Cardiac muscle cell (in vitro differentiated cells and primary cell): ENCODE results near the gene ANKRD13B. TPM values are rescaled to one million over a fixed set of nuclear protein-coding genes. Genes with fewer than 3 reads are reported as not detected.

ENCODE experiments used
- DNase-seq, 2 donors: peaks; one replicate each; pipeline versions ENCODE4 v3.0.0 to v3.0.0-alpha.2; 2010 to 2017; ENCODE audit warnings: low read depth in 1 of 2, low spot score in 1 of 2
- H3K27ac ChIP-seq: fragments of 200-600 bp; sonication (generic); 2 replicates; pipeline ENCODE4 v1.5.1; 2016
- H3K27me3 ChIP-seq: fragments of 200-600 bp; sonication (generic); 2 replicates; pipeline ENCODE4 v1.6.0; 2016; ENCODE audit warnings: control low read depth
- H3K36me3 ChIP-seq: fragments of 200-600 bp; sonication (generic); 2 replicates; pipeline ENCODE4 v1.5.1; 2016; ENCODE audit warnings: control low read depth
- H3K4me1 ChIP-seq: fragments of 200-600 bp; sonication (generic); 2 replicates; pipeline ENCODE4 v1.8.1; 2017; ENCODE audit warnings: low read depth, mild to moderate bottlenecking, mixed run types
- H3K4me3 ChIP-seq: fragments of 200-600 bp; sonication (generic); 2 replicates; pipeline ENCODE4 v1.5.1; 2016; ENCODE audit warnings: mild to moderate bottlenecking
- H3K9me3 ChIP-seq: fragments of 200-600 bp; sonication (generic); 2 replicates; pipeline ENCODE4 v1.5.1; 2017; ENCODE audit warnings: low read depth, mild to moderate bottlenecking, control low read depth
- polyA plus RNA-seq: library from polyadenylated mRNA; unstranded; fragments of >200 nt; fragmentation: Nextera tagmentation; extraction: Ambion mirVana; gene quantifications from 2 replicates; pipeline ENCODE4 v1.2.1, GENCODE V29; 2016
- total RNA-seq: library from RNA; depleted of rRNA; stranded (reverse); fragments of >200 nt; gene quantifications from 2 replicates; pipeline ENCODE4 v1.2.3, GENCODE V29; 2016
- TF ChIP-seq, protein P1 (sequence below): IDR thresholded peaks from 2 replicates; pipeline ENCODE4 v1.5.1; 2012; ENCODE audit warnings: low read depth, mild to moderate bottlenecking, low read length

ANKRD13B gene
- total and polyA plus RNA-seq, 2 experiments from 2014 or later = 7.4 to 12.7 TPM

DNA sequence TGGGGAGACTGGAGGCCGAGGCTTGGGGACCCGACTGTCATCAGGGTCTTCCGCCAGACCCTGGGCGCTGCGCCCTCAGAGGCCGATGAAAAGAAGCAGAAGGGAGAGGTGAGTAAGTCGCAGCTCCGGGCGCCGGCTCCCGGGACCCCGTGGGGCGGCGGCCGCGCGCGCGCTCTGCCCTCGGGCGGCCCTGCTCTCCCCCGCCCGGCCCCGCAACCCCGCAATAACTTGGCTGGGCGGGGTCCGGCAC, 25.7 kb upstream of the ANKRD13B start:
- Histone ChIP-seq H3K9me3 (no peaks in the 10 kb centered on the region), H3K4me3 (peak overlapping the region; percentile 49), H3K36me3 (no peaks in the 10 kb centered on the region), H3K27ac (no peak overlapping the region), H3K27me3 (peaks cover 28% of the 10 kb centered on the region), H3K4me1 (peaks cover 6% of the 10 kb centered on the region)
- TF ChIP-seq, protein P1, sequence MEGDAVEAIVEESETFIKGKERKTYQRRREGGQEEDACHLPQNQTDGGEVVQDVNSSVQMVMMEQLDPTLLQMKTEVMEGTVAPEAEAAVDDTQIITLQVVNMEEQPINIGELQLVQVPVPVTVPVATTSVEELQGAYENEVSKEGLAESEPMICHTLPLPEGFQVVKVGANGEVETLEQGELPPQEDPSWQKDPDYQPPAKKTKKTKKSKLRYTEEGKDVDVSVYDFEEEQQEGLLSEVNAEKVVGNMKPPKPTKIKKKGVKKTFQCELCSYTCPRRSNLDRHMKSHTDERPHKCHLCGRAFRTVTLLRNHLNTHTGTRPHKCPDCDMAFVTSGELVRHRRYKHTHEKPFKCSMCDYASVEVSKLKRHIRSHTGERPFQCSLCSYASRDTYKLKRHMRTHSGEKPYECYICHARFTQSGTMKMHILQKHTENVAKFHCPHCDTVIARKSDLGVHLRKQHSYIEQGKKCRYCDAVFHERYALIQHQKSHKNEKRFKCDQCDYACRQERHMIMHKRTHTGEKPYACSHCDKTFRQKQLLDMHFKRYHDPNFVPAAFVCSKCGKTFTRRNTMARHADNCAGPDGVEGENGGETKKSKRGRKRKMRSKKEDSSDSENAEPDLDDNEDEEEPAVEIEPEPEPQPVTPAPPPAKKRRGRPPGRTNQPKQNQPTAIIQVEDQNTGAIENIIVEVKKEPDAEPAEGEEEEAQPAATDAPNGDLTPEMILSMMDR = no peak
- no peak for DNase-seq

DNA sequence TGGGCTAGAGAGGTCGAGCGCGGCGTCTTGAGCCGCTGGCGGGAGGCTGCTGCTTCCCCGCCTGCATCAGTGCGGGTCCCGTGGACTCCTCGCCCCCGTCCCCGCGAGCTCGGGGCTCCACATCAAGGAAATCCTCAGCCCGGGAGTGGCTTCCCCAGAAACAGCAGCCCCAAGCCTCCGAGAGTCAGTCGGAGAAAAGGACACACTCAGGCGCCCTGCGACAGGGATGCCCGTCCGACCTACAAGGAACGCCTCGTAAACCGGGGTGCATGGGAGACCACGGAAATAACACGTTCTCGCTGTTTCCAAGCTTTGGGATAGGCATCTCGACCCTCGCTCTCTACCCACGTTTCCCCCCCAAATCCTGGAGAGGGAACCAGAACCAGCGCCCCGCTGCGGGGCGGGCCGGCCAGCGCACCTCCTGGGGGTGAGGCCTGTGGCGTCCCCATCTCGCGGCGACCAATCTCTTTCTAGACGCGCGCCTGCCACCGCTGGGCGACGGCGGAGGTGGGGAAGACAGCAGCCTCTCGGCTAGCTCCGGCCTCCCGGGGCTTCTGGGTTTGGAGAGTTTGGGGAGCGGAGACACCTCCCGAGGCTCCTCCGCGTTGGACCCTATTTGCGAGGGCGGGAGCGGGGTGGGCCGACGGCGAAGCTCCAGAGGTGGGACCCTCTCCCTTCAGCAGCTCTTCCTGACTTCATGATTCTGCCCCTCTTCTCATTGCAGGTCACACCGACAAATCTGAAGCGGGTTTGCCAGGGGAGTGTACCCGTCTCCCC, 25.2 kb upstream of the ANKRD13B start:
- Histone ChIP-seq H3K27ac (peak overlapping the region; percentile 68), H3K27me3 (peaks cover 28% of the 10 kb centered on the region), H3K36me3 (no peaks in the 10 kb centered on the region), H3K4me1 (peaks cover 11% of the 10 kb centered on the region), H3K9me3 (no peaks in the 10 kb centered on the region), H3K4me3 (peak overlapping the region; percentile 49)
- TF ChIP-seq, protein P1 = peak; percentile 13
- DNase-seq = peak; percentile 40 to 74

DNA sequence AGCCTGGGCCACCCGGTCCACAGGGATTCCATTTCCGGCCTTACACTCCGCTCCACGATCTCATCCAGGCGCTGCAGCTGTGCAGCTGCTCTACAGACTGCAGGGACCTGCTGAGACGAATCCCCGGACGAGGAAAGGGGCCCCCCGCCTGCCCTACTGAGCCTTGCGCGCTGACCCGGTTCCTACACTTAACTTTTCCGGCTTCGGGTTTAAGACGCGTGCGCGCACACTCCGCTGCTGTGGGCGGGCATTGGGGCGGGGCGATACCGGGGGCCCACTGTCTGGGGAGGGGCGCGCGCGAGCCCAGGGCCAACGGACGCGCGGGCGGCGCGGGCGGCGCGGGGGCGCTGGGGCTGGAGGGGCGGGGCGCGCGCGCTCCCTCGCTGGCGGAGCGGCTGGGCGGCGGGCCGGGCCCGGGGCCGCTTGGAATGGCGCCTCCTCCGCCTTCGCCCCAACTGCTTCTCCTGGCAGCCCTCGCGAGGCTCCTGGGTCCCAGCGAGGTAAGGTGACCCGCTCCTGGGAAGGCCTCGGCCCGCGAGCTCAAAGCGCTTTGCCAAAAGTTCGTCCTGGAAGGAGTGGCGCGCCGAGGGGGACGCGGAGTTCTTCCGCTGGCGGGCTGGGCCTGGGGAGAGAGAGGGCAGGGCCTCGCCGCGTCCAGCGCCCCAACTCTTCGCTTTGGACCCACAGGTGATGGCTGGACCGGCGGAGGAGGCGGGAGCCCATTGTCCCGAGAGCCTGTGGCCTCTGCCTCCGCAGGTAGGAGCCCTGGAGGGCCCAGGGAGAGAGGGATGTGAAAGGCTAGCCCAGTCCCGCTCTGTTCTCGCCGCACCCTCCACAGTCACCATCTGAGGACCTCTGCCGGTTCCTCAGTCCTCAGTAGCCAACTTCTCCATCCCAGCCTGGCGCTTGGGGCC, 24.3 kb upstream of the ANKRD13B start, which contains the start of gene TP53I13:
Gene TP53I13, plus strand, starts transcription at position 371 of the 914 bp plus-strand sequence. Its CDS starts 58 bp downstream, at position 429.
- TF ChIP-seq, protein P1 = no peak
- peak; percentile 89 to 95 for DNase-seq
- H3K9me3 ChIP-seq = no peaks in the 10 kb centered on the region
- H3K36me3 ChIP-seq = peaks cover 3% of the 10 kb centered on the region
- H3K4me1 ChIP-seq = peaks cover 14% of the 10 kb centered on the region
- H3K27ac ChIP-seq = peak within 1 kb of the TSS; percentile 76
- peak within 1 kb of the TSS; percentile 49 for H3K4me3 ChIP-seq
- peaks cover 28% of the 10 kb centered on the region for H3K27me3 ChIP-seq

DNA sequence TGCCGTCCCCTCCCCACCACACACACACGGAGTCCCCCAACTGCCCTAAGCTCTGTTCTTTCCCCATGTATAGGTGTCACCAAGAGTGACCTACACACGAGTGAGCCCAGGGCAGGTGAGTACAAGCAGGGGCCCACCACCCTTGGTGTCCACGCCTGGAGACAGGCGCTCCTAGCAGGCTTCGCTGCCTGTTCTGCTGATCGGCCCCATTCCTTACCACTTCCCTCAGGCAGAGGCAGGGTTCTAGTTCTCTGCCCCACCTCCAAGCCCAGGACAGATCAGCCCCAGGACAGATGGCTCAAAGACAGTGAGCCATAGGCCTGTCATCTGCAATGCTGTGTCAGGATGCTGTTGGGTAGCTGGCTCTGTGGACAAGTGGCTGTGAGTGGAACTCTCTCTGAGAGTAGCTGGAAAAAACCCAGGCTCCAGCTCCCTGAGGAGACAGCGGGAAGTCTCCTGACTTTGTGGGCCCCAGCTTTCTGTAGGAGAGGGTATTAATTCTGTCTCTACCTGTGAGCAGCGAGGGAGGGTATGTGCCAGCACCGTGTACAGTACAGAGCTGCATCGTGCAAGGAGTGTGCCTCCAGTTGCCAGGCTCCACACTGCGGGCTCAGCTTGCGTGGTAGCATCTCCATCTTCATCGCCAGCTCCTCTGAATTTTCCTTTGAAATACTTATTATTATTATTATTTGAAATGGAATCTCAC, 23.5 kb upstream of the ANKRD13B start:
- TF ChIP-seq, protein P1 = no peak
- H3K4me3 ChIP-seq = peak overlapping the region; percentile 49
- H3K9me3 ChIP-seq = no peaks in the 10 kb centered on the region
- no peak for DNase-seq
- peaks cover 22% of the 10 kb centered on the region for H3K27me3 ChIP-seq
- H3K4me1 ChIP-seq = peaks cover 14% of the 10 kb centered on the region
- peaks cover 4% of the 10 kb centered on the region for H3K36me3 ChIP-seq
- H3K27ac ChIP-seq = peak overlapping the region; percentile 76

DNA sequence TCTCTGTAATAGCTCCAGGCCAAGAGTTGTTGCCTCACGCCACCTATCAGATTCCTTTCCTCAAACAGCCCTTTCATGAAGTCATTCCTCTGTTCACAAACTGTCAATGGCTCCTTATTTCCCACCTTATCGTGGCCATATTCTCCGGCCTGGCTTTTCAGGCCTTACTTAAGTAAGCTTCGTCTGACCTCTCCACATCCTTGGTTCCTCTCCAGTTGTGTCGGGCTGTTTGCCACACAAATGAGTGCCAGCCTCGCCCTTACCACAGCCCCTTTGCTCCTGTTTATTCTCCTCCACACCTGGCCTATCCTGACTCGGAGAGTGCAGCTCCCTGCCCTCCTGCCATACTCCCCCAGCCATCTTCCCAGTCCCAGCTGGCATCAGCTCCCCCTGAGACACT, 22.4 kb upstream of the ANKRD13B start:
- peaks cover 11% of the 10 kb centered on the region for H3K27me3 ChIP-seq
- TF ChIP-seq, protein P1 = no peak
- H3K4me1 ChIP-seq = peaks cover 14% of the 10 kb centered on the region
- H3K4me3 ChIP-seq = no peak overlapping the region
- DNase-seq = no peak
- H3K27ac ChIP-seq = no peak overlapping the region
- H3K36me3 ChIP-seq = peaks cover 4% of the 10 kb centered on the region
- H3K9me3 ChIP-seq = no peaks in the 10 kb centered on the region
